ENCODE results near the gene NAALADL2. TPM values are rescaled to one million over a fixed set of nuclear protein-coding genes. Genes with fewer than 3 reads are reported as not detected.
"Not testable (repeated sequence)": the region's sequence is repeated elsewhere in the genome, so short reads cannot be mapped to it uniquely, and the experiment has no call there.

The NAALADL2 gene
- polyA plus RNA-seq, 1 donor = 5.9 TPM

DNA sequence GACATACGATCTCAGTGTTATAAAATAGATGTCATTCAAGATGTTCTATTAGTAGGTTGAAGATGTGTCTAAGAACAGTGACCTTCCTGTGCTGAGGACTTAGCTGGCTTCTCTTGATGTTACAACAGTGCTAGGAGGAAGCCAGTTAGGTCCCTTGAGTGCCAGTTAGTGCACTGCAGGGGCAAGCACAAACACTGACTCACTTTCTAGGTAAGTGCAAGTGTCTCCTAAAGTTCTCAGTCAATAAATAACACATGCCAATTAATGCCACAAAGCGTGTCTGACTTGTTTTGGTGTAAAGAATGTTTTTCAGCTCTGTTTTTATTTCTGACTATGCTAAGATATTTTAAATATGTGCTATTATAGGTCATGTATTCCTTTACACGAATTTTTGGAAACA lies 211.8 kb downstream of the NAALADL2 start:
- no peak for DNase-seq (ENCODE audit: low read depth)

DNA sequence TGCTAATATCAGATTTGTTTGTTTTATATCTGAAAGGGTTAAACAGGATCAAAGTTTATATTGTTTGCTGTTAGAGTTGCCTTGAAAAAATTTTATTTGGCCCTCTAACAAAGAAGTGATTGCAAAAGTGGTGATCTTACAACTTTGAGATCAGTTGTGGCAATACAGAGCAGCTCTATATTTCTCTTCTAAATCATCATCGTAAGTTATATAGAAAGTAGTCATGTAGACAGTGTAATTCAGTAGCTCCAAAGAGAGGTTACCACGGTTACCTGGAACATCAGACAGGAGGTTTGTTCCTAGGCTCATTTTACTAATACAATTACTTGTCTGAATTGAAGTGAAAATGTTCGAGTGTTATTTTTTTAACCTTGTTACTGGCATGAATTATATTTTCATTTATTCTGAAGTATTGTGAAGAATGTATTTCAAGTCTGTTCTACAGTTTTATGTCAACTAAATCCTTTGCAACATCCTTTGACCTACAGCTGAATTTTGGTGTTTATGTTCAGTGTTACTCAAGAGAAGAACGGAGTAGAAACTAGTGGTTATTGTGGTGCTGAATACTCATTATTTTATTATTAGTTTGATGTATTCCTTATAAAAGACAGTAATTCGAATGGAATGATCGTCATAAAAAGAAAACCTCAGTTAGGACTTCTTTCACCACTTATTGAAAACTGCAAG lies 214.2 kb downstream of the NAALADL2 start:
- no peak for DNase-seq (ENCODE audit: low read depth)

GRCh38 chr3:175075269-175075668 lies 216.1 kb downstream of the NAALADL2 start:
- no peak for DNase-seq (ENCODE audit: low read depth)

DNA sequence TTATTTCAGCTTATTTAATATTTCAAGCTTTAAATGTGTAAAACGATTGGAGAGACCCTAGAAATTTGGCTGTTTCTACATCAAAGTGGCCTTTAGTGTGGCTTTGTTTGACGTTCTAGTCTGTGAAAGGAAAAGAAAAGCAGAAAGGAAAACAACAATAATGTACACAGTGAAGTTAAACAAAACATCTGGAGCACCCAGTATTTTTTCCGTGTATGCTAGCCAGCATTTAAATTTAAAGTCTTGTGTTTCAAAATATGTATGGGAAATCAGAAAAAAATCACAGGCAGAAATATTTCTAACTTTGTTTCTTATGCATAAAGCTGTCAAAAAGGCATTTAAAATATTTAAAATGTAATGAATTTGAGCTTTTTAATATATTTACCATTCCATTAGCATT lies 218.1 kb downstream of the NAALADL2 start:
- DNase-seq (ENCODE audit: low read depth) = peak; percentile 16

DNA sequence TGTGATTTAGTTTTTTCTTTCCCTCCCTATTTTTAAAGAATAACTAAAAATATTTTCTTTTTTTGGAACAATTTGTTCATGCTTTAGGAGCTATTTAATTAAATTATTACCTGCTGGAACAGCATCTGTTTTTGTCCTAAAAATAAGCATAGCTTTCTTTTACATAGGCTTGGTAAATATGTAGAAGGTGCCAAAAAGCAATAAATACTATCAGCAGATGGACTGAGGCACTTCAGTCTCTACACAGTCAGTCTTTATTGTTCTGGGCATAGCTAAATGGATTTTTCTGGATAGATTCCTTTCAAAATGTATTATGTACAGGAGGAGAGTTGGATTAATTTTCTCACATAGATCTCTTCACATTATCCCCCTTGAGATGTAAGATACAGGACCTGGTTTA lies 223.5 kb downstream of the NAALADL2 start:
- DNase-seq (ENCODE audit: low read depth) = no peak

DNA sequence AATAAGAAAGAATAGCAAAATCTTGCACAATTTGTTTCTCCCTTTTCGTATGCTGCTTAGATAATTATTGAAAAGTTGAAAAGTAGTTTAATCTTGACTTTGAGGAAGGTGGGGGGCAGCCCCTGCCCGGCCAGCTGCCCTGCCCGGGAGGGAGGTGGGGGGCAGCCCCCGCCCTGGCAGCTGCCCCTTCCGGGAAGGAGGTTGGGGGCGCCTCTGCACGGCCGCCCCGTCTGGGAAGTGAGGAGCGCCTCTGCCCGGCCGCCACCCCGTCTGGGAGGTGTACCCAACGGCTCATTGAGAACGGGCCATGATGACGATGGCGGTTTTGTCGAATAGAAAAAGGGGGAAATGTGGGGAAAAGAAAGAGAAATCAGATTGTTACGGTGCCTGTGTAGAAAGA lies 228.0 kb downstream of the NAALADL2 start:
- not testable (repeated sequence) for DNase-seq (ENCODE audit: low read depth)

- DNase-seq (ENCODE audit: low read depth) = no peak
These were observed 229.7 kb downstream of the NAALADL2 start for GRCh38 chr3:175088766-175089380.

GRCh38 chr3:175091426-175092114 lies 232.4 kb downstream of the NAALADL2 start:
- no peak for DNase-seq (ENCODE audit: low read depth)

DNA sequence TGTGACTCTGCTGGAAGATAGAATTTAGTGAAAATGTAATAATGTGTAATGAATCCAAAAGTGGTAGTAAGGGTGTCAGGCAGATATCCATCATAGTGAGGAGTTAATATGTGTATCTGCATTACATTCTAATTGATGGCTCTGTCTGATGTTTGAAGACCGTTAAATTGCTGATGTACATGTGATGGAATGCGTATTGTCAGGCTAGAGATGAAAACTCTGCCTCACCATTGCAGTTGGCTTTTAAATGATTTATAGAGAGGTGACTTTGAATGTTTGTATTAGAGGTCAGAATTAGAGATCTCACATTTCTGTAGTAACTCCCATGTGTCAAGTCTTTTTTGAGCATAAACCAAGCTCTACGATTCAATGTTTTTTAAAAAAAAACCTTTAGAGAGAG lies 234.6 kb downstream of the NAALADL2 start:
- no peak for DNase-seq (ENCODE audit: low read depth)

DNA sequence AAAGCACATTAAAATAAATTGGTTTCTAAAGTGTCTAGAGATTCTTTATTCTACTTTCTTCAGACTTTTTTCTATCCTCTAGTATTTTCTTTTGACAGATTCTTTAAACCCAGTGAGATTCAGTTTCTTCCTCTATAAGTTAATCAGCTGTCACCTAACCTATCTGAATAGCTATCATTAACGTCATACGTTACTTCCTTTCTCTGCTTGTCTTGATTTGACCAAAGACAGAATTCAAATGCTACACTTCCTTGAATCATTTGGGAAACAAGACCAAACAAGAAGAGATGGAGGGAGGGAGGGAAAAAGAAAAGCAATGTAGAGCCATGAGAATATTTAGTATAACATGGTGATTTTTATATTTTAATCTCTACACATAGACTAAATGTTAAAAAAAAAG lies 235.2 kb downstream of the NAALADL2 start:
- DNase-seq (ENCODE audit: low read depth) = no peak

DNA sequence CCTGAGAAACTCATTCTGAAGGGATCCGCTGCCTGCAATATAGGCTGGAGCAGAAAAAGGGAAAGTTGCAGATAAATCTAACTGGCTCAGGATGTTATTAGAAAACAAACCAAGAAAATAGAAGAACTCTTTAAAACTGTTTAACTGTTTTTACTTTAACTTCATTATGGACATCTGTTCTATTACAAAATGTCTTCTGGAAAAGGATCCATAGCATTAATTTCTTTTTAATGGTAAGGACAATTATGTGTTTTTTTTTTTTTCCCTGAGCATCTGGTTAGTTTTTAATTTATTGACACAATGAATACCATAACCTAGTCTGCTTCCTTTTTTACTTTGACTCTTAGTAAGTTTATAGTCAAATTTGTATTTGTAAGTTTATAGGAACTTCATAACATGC lies 239.5 kb downstream of the NAALADL2 start:
- DNase-seq (ENCODE audit: low read depth) = no peak

GRCh38 chr3:175102161-175102560 lies 243.0 kb downstream of the NAALADL2 start:
- no peak for DNase-seq (ENCODE audit: low read depth)

- DNase-seq (ENCODE audit: low read depth) = no peak
These were observed 244.2 kb downstream of the NAALADL2 start for GRCh38 chr3:175103298-175103697.

DNA sequence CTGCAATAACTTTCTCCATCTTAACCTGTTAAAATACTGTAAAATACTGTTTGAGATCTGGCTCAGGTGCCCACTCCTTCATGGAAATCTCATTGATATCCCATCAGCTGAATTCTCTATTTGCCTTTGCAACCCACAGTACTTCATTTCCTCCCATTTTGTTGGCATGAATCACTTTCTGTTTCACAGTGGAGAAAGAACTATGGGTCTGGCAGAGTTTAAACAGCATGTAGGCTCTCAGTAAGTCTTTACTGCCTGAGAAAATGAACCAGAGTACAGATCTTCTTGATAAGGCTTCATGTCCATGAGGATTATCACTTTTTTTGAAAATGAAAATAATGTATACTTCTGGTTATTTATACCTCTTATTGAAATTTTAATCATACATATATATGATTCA lies 245.9 kb downstream of the NAALADL2 start:
- DNase-seq (ENCODE audit: low read depth) = no peak

DNA sequence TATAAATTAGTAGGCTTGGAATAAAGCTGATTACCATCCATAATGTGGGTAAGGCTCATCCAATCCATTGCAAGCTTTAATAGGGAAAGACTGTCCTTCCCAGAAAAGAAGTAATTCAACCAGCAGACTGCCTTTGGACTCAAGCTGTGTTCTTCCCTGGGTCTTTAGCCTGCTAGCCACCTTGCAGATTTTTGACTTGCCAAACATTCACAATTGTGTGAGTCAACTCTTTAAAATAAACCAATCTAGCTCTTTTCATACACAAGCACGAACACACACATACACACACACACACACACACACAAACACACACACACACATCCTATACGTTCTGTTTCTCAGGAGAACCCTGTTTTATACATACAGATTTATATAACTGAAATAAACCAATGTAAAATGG lies 248.1 kb downstream of the NAALADL2 start:
- DNase-seq (ENCODE audit: low read depth) = no peak

GRCh38 chr3:175107995-175108394 lies 248.9 kb downstream of the NAALADL2 start:
- DNase-seq (ENCODE audit: low read depth) = no peak

DNA sequence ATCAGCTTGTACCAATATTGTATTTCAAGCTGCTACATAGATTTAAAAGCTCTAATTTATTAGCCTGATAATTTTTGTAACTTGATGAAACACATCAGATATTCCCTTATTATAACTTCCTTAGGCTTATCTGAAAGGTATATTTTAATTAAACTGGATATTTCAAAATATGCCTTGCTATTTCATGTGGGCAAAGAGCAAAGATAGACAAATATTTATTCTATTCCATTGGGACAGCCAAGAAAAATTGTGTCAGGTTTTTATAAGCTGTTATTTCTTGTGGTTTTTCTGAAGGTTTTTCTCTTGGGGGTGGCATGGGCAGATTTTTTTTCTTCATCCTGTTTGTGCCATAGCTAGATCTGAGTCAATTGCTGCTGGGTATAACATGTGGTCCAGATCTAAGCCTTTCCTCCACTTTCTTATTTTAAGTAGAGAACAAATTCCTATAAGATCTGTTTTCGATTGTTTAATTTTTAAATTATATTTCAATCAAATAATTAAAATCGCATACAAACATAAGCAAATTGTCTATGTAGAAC lies 249.5 kb downstream of the NAALADL2 start:
- no peak for DNase-seq (ENCODE audit: low read depth)

DNA sequence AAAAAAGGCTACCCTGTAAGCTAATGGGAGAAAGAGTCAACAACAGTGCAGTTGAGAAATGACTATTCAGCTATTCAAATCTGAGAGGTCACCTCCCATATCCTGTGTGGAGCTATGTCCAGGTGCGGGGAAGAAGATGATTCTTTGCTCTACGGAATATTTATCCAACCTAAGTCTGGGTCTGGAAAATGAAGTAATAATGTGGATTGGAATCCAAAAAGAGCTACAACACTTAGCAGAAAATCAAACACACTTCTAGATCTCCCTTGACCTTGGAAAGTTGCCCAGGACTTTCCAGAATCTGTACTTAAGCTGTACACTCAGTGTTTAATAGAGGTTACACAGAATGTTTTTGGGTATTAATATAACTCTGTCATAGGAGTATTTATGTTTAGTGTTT lies 251.9 kb downstream of the NAALADL2 start:
- DNase-seq (ENCODE audit: low read depth) = no peak

DNA sequence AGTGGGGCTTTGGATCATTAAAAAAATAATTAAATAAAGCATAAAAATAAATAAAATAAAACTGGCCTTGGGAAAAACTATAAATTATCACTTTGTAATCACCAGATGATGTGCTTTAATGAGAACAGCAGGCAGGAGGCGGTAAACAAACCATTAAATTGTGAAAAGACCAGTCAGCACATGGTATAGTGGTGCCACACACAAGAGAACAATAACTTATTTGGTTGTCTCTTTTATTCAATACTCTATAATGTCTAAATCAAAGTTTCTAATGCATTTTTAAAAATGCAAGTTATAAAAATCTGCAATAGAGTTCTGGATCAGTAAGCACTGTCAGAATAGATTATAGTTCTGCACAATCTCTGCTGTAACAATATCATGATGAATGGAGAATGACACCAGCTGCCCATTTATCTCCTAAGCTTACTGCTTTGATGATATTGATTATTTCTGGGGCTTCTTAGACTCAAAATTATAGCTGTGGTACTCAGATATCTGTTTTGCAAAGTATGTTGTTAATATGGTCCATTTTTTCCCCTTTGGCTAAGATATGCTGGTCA lies 259.3 kb downstream of the NAALADL2 start:
- no peak for DNase-seq (ENCODE audit: low read depth)

- DNase-seq (ENCODE audit: low read depth) = no peak
These were observed 262.1 kb downstream of the NAALADL2 start for GRCh38 chr3:175121225-175121624.

GRCh38 chr3:175127075-175127662 lies 268.0 kb downstream of the NAALADL2 start:
- DNase-seq (ENCODE audit: low read depth) = no peak

GRCh38 chr3:175129126-175129525 lies 270.0 kb downstream of the NAALADL2 start:
- no peak for DNase-seq (ENCODE audit: low read depth)

Data from forelimb muscle (tissue), 1 donor.